Mucosa of descending colon (tissue), 3 donors: ENCODE results near the gene PDE9A. TPM values are rescaled to one million over a fixed set of nuclear protein-coding genes. Genes with fewer than 3 reads are reported as not detected.

ENCODE experiments used
- ATAC-seq: fragments of 200-7000 bp; cut with Tn5 transposase; one replicate; pipeline ENCODE4 v1.9.1; 2020; ENCODE audit warnings: mild to moderate bottlenecking, moderate library complexity
- DNase-seq, 3 donors: peaks; one replicate each; pipeline ENCODE4 v3.0.0-alpha.2; 2020
- H3K36me3 ChIP-seq: fragments of 200-600 bp; one replicate; pipeline ENCODE4 v1.8.0; 2021; ENCODE audit warnings: low read depth, mild to moderate bottlenecking
- H3K4me1 ChIP-seq: fragments of 200-600 bp; one replicate; pipeline ENCODE4 v1.8.0; 2021; ENCODE audit warnings: low read depth, mild to moderate bottlenecking
- H3K4me3 ChIP-seq: fragments of 200-600 bp; one replicate; pipeline ENCODE4 v1.8.0; 2021; ENCODE audit warnings: mild to moderate bottlenecking
- H3K9me3 ChIP-seq: fragments of 200-600 bp; one replicate; pipeline ENCODE4 v1.8.0; 2021; ENCODE audit warnings: mild to moderate bottlenecking
- intact Hi-C, 2 donors: fragments of 100-400 bp; cut with DNase I in 1 of 2; cut with micrococcal nuclease in 1 of 2; formaldehyde crosslinking; loops; one replicate each; pipeline versions ENCODE4 v1.11.0 to v1.11.1; 2022; cut with DNase I, micrococcal nuclease
- total RNA-seq, 3 donors: library from RNA; stranded (reverse); fragmentation: NEBNext Ultra II Directional in 2 of 3; extraction: Animal tissue kit (Norgen Biotek cat#: 25700) in 2 of 3; gene quantifications; one replicate each; pipeline versions ENCODE4 v1.2.1 to v1.2.4, GENCODE V29; 2021 to 2023
- TF ChIP-seq, protein P1 (sequence below): fragments of 200-600 bp; IDR thresholded peaks from one replicate; pipeline ENCODE4 v1.8.0; 2022; ENCODE audit warnings: antibody characterized with exemption, mild to moderate bottlenecking
- donor health status: DM: no; HTN: no; CAD: no; lungs with moderate emphysema.
- donor health status: DM: no; HTN: no; CAD: no.
- donor health status: DM: no; HTN: yes; CAD: no.

The PDE9A gene
- total RNA-seq, 3 donors from 2014 or later = 98.4 to 200 (median 167) TPM

DNA sequence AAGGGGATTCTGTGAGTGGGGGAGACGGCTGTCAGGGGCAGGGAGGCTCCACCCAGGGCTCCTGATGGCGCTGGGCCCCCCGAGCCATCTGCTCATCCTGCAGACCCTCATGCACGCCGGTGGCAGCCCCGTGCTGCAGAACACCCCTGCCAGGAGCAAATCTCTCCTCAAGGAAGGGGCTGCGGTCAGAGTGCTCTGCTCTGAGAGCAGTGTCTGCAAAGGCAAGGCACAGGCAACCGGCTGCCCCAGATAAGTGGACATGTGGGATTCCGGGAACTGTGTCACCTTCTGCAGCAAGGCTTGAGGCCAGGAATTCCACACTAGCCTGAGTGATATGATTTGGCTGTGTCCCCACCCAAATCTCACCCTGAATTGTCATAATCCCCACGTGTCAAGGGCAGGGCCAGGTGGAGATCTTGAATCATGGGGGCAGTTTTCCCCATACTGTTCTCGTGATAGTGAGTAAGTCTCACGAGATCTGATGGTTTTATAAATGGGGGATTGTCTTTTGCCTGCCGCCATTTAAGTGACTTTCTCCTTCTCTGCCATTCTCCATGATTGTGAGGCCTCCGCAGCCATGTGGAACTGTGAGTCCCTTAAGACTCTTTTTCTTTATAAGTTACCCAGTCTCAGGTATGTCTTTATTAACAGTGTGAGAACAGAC lies 101.0 kb downstream of the PDE9A start:
- no peak for ATAC-seq
- no peaks in the 10 kb centered on the region for H3K36me3 ChIP-seq
- no peaks in the 10 kb centered on the region for H3K9me3 ChIP-seq
- no peaks in the 10 kb centered on the region for H3K4me1 ChIP-seq
- TF ChIP-seq, protein P1, sequence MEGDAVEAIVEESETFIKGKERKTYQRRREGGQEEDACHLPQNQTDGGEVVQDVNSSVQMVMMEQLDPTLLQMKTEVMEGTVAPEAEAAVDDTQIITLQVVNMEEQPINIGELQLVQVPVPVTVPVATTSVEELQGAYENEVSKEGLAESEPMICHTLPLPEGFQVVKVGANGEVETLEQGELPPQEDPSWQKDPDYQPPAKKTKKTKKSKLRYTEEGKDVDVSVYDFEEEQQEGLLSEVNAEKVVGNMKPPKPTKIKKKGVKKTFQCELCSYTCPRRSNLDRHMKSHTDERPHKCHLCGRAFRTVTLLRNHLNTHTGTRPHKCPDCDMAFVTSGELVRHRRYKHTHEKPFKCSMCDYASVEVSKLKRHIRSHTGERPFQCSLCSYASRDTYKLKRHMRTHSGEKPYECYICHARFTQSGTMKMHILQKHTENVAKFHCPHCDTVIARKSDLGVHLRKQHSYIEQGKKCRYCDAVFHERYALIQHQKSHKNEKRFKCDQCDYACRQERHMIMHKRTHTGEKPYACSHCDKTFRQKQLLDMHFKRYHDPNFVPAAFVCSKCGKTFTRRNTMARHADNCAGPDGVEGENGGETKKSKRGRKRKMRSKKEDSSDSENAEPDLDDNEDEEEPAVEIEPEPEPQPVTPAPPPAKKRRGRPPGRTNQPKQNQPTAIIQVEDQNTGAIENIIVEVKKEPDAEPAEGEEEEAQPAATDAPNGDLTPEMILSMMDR = no peak
- H3K4me3 ChIP-seq = no peak overlapping the region
- no peak for DNase-seq
- intact Hi-C loops = no loop called here

DNA sequence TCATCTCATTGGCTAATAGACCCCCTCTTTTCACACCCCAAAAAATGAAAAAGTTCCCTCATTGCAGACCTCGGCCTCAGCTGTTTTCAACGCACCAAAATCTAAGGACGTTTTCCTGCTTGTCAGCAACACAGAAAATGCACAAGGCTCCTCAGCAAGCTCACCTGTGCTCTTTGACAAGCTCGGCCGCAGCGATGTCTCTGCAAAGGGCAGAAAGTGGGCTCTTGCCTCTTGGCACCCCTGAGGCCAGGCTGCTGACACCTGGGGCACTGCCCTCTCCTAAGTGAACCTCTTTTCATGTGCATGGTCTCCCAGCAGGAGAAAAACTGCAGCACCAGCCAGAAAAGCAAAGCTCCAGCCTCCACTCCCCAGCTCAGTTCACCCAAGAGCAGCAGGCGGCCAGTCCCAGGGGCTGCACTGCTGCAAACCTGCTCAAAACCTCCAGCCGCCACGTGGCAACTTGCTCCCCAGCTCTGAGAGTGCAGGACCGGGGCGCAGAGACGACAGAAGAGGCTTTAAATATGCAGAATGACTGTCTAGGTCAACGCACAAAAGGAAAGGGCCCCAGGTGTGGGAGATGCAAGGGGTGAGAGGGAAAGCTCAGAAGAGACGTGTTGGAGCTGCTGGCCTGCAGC lies 101.7 kb downstream of the PDE9A start:
- H3K9me3 ChIP-seq = no peaks in the 10 kb centered on the region
- ATAC-seq (no peak), DNase-seq (no peak)
- TF ChIP-seq, protein P1 = no peak
- intact Hi-C loops = no loop called here
- H3K36me3 ChIP-seq = no peaks in the 10 kb centered on the region
- H3K4me3 ChIP-seq = no peak overlapping the region
- H3K4me1 ChIP-seq = no peaks in the 10 kb centered on the region

DNA sequence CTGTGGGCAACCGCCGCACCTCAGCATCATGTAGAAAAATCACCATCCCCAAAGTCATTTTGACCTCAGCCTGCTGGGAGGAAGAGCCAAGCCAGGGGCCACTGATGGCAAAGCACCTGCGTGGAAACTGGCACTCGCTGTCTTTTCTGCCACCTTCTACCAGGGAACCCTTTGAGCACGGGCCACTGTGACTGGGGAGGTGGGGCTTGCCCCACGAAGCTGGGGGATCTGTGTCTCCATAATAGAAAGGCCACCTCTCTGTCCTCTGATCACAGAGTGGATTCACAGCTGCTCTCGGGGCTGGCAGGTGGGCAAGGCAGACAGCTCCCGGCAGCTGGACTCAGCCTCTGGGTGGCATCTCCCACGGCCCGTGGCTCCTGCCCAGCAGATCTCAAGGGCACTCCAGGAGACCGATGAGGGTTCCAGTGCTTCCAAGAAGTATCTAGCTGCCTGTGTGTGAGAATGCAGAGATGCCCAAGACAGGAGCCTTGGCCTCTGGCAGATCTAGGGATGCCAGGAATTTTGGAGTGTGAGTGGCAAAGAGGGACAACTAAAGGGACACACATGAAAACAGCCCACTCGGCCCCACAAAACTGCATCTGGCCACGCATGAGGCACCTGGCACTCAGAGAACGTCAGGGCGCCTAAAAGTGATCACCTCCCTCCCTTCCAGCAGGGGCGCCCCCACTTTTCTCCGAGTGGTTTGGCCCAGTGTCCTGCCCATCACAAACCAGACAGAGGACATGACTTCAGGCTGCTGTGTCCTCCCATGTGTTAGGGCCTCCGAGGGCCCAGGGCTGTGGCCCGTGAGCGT lies 102.6 kb downstream of the PDE9A start:
- no peaks in the 10 kb centered on the region for H3K4me1 ChIP-seq
- TF ChIP-seq, protein P1 = no peak
- ATAC-seq (peak; percentile 9), DNase-seq (no peak)
- H3K4me3 ChIP-seq = no peak overlapping the region
- H3K9me3 ChIP-seq = no peaks in the 10 kb centered on the region
- H3K36me3 ChIP-seq = no peaks in the 10 kb centered on the region
- intact Hi-C loops = no loop called here

DNA sequence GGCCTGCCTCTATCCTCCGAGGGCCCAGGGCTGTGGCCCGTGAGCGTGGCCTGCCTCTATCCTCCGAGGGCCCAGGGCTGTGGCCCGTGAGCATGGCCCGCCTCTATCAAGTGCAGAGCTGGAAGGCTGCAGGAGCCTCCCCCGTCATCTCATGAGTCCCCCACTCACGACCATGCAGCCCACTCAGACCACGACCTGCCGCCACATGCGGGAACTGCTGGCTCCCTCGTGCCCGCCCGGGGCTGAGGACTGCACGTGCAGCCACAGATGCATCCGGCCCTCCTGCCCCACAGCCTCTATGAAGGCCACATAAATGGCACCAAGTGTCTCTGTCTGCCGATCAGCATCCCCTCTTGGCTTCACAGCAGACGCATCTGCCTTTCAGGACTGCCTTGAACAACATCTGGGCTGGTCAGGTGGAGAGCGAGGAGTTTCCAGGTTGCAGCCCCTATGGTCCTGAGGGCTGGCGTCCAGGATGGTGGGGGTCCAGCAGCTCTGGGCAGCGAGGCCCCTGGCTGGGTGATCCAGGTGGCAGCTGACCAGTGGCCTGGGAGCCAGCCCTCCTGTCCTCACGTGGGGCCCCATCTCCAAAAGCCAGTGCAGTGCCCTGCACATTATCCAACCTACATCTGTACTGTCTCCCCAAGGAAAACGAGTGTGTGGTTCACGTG lies 103.3 kb downstream of the PDE9A start:
- no peaks in the 10 kb centered on the region for H3K4me1 ChIP-seq
- H3K9me3 ChIP-seq = no peaks in the 10 kb centered on the region
- TF ChIP-seq, protein P1 = no peak
- no peaks in the 10 kb centered on the region for H3K36me3 ChIP-seq
- intact Hi-C loops = no loop called here
- DNase-seq = no peak
- ATAC-seq = peak; percentile 5
- H3K4me3 ChIP-seq = no peak overlapping the region

DNA sequence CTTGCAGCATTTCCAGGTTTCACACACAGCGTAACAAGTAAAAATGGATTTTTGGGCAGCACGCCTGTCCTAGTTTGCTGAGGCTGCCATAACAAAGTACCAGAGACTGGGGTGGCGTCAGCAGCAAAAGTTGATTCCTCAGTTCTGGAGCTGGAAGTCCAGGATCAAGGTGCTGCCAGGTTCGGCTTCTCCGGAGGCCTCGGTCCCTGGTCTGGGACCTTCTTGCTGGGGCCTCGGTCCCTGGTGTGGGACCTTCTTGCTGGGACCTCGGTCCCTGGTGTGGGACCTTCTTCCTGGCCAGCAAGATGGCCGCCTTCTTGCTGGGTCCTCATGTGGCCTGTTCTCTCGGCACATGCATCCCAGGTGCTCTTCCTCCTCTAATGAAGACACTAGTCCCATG lies 104.0 kb downstream of the PDE9A start:
- ATAC-seq (no peak), DNase-seq (no peak)
- Histone ChIP-seq H3K9me3 (no peaks in the 10 kb centered on the region), H3K4me3 (no peak overlapping the region), H3K4me1 (no peaks in the 10 kb centered on the region), H3K36me3 (peaks cover 2% of the 10 kb centered on the region)
- TF ChIP-seq, protein P1 = no peak
- intact Hi-C loops = no loop called here
